Loucy (cell line): ENCODE measurements around the gene APOA5.

Experiments
- H2AFZ ChIP-seq: fragments of 200-600 bp; sonication (generic); 2 replicates; pipeline ENCODE4 v1.6.0; 2016; ENCODE audit warnings: antibody characterized with exemption, mild to moderate bottlenecking, low read length, moderate library complexity
- H3F3A ChIP-seq: fragments of 200-600 bp; 2 replicates; pipeline ENCODE4 v1.6.0; 2016; ENCODE audit warnings: antibody characterized with exemption, low read depth, mild to moderate bottlenecking
- H3K27me3 ChIP-seq: fragments of 200-600 bp; sonication (generic); 2 replicates; pipeline ENCODE4 v1.6.1; 2014; ENCODE audit warnings: low read length, mild to moderate bottlenecking; ENCODE audit not compliant: insufficient read depth, poor library complexity, severe bottlenecking
- H3K36me3 ChIP-seq: fragments of 200-600 bp; sonication (generic); 2 replicates; pipeline ENCODE4 v1.6.1; 2016; ENCODE audit warnings: low read length; ENCODE audit not compliant: insufficient read depth
- H3K4me1 ChIP-seq: fragments of 200-600 bp; sonication (generic); 2 replicates; pipeline ENCODE4 v1.5.1; 2014; ENCODE audit warnings: low read length, mild to moderate bottlenecking; ENCODE audit not compliant: insufficient read depth, poor library complexity, severe bottlenecking
- H3K4me2 ChIP-seq: fragments of 200-600 bp; sonication (generic); 2 replicates; pipeline ENCODE4 v1.6.0; 2014; ENCODE audit warnings: antibody characterized with exemption, low read length, low read depth, mild to moderate bottlenecking; ENCODE audit not compliant: poor library complexity, severe bottlenecking
- H3K4me3 ChIP-seq: fragments of 200-600 bp; sonication (generic); 2 replicates; pipeline ENCODE4 v1.5.1; 2014; ENCODE audit warnings: low read length, mild to moderate bottlenecking, mixed read lengths; ENCODE audit not compliant: poor library complexity, severe bottlenecking
- H3K79me2 ChIP-seq: fragments of 200-600 bp; sonication (generic); 2 replicates; pipeline ENCODE4 v1.6.1; 2014; ENCODE audit warnings: low read length; ENCODE audit not compliant: insufficient read depth
- H3K9ac ChIP-seq: fragments of 200-600 bp; sonication (generic); 2 replicates; pipeline ENCODE4 v1.6.0; 2014; ENCODE audit warnings: mild to moderate bottlenecking, low read depth, low read length, moderate library complexity; ENCODE audit not compliant: poor library complexity, severe bottlenecking
- H3K9me2 ChIP-seq: fragments of 200-600 bp; sonication (generic); replicated peaks from 2 replicates; pipeline ENCODE4 v1.6.1; 2016; ENCODE audit warnings: low read depth, low read length, mixed read lengths
- H3K9me3 ChIP-seq: fragments of 200-600 bp; sonication (generic); 2 replicates; pipeline ENCODE4 v1.6.1; 2014; ENCODE audit warnings: mild to moderate bottlenecking, antibody characterized with exemption, low read length, low read depth; ENCODE audit not compliant: insufficient read depth
- H4K20me1 ChIP-seq: fragments of 200-600 bp; sonication (generic); 2 replicates; pipeline ENCODE4 v1.6.0; 2014; ENCODE audit warnings: antibody characterized with exemption, low read length, mild to moderate bottlenecking; ENCODE audit not compliant: insufficient read depth, poor library complexity, severe bottlenecking
- EZH2phosphoT487 ChIP-seq: fragments of 200-600 bp; IDR thresholded peaks from 2 replicates; pipeline ENCODE4 v1.6.1; 2018; ENCODE audit warnings: antibody characterized with exemption, mild to moderate bottlenecking, moderate library complexity, borderline replicate concordance
- TF ChIP-seq, protein P1 (sequence below): fragments of 200-600 bp; sonication (generic); conservative IDR thresholded peaks from 2 replicates; pipeline ENCODE4 v1.5.1; 2014; ENCODE audit warnings: mild to moderate bottlenecking, antibody characterized with exemption, low read length

APOA5 gene

DNA sequence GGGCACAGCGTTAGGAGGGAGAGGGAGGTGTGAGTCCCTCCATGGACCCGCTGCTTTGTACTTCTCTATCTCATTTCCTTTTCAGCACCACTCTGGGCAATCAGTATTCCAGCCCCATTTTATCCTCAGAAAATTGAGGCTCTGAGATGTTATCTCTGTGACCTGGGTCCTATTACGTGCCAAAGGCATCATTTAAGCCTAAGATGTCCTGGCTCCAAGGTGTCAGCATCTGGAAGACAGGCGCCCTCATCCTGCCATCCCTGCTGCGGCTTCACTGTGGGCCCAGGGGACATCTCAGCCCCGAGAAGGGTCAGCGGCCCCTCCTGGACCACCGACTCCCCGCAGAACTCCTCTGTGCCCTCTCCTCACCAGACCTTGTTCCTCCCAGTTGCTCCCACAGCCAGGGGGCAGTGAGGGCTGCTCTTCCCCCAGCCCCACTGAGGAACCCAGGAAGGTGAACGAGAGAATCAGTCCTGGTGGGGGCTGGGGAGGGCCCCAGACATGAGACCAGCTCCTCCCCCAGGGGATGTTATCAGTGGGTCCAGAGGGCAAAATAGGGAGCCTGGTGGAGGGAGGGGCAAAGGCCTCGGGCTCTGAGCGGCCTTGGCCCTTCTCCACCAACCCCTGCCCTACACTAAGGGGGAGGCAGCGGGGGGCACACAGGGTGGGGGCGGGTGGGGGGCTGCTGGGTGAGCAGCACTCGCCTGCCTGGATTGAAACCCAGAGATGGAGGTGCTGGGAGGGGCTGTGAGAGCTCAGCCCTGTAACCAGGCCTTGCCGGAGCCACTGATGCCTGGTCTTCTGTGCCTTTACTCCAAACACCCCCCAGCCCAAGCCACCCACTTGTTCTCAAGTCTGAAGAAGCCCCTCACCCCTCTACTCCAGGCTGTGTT is 37.2 kb upstream of the APOA5 start:
- no peaks in the 10 kb centered on the region for H3K79me2 ChIP-seq
- no peaks in the 10 kb centered on the region for H3K36me3 ChIP-seq
- H3F3A ChIP-seq, result no peaks in the 10 kb centered on the region
- H3K4me1 ChIP-seq, result no peaks in the 10 kb centered on the region
- H3K9me2 ChIP-seq, result no peaks in the 10 kb centered on the region
- TF ChIP-seq EZH2phosphoT487, result no peak
- TF ChIP-seq, protein P1, sequence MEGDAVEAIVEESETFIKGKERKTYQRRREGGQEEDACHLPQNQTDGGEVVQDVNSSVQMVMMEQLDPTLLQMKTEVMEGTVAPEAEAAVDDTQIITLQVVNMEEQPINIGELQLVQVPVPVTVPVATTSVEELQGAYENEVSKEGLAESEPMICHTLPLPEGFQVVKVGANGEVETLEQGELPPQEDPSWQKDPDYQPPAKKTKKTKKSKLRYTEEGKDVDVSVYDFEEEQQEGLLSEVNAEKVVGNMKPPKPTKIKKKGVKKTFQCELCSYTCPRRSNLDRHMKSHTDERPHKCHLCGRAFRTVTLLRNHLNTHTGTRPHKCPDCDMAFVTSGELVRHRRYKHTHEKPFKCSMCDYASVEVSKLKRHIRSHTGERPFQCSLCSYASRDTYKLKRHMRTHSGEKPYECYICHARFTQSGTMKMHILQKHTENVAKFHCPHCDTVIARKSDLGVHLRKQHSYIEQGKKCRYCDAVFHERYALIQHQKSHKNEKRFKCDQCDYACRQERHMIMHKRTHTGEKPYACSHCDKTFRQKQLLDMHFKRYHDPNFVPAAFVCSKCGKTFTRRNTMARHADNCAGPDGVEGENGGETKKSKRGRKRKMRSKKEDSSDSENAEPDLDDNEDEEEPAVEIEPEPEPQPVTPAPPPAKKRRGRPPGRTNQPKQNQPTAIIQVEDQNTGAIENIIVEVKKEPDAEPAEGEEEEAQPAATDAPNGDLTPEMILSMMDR, result no peak
- H3K9me3 ChIP-seq, result no peaks in the 10 kb centered on the region
- no peak overlapping the region for H3K4me3 ChIP-seq
- no peak overlapping the region for H2AFZ ChIP-seq
- no peak overlapping the region for H3K9ac ChIP-seq
- H4K20me1 ChIP-seq, result no peaks in the 10 kb centered on the region
- no peak overlapping the region for H3K4me2 ChIP-seq
- H3K27me3 ChIP-seq, result no peaks in the 10 kb centered on the region

GRCh38 chr11:116827461-116827860 is 35.8 kb upstream of the APOA5 start:
- Histone ChIP-seq H3K4me1 (no peaks in the 10 kb centered on the region), H3K4me2 (no peak overlapping the region), H3F3A (no peaks in the 10 kb centered on the region), H2AFZ (no peak overlapping the region), H4K20me1 (no peaks in the 10 kb centered on the region), H3K9me3 (no peaks in the 10 kb centered on the region), H3K27me3 (no peaks in the 10 kb centered on the region), H3K79me2 (no peaks in the 10 kb centered on the region), H3K4me3 (no peak overlapping the region), H3K9me2 (no peaks in the 10 kb centered on the region), H3K9ac (no peak overlapping the region), H3K36me3 (no peaks in the 10 kb centered on the region)
- TF ChIP-seq EZH2phosphoT487, result no peak
- TF ChIP-seq, protein P1, result no peak

DNA sequence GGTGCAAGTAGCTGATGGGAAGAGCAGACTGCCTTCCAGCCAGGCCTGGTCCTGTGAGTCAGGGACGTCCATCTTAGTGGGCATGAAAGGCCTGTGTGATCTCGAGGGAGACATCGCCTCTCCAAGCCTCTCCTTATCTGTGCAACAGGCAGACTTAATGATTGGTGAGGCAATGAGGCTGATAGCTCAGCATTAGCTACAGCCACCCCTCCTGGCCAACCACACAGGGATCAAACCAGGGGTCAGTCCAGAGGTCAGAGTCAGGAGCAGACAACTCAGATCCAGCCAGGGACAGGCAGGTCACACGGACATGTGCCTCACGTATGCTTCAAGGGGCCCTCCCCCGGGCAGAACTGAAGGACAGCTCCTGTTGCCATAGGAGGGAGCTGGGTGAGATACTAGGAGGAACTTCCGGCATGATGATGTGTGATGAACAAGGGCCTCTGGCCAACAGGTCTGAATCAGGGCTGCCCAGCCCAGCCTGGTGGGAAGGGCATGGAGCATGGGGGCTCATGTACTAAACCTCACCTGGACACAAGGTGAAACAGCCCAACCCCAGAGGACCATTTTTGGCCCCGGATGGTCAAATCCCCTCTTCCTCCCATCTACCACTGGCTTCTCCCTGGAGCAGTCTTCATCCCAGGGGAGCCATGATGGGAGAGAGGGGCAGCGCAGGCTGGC is 35.2 kb upstream of the APOA5 start:
- Histone ChIP-seq H3K36me3 (no peaks in the 10 kb centered on the region), H3K27me3 (no peaks in the 10 kb centered on the region), H3K4me1 (no peaks in the 10 kb centered on the region), H4K20me1 (no peaks in the 10 kb centered on the region), H3K79me2 (no peaks in the 10 kb centered on the region), H3K4me3 (no peak overlapping the region), H3K9ac (no peak overlapping the region), H2AFZ (no peak overlapping the region), H3K9me3 (no peaks in the 10 kb centered on the region), H3F3A (no peaks in the 10 kb centered on the region), H3K9me2 (no peaks in the 10 kb centered on the region), H3K4me2 (no peak overlapping the region)
- TF ChIP-seq, protein P1, result no peak
- no peak for TF ChIP-seq EZH2phosphoT487
